HCT116 (cell line): Measurements from ENCODE around the gene BORCS5. TPM values are rescaled to one million over a fixed set of nuclear protein-coding genes. Genes with fewer than 3 reads are reported as not detected.

ENCODE experiments used
- ATAC-seq: fragments of 200-7000 bp; cut with Tn5 transposase; 2 replicates; pipeline ENCODE4 v1.9.1; 2020; ENCODE audit warnings: mild to moderate bottlenecking, moderate library complexity
- BruUV-seq: library from RNA; stranded (reverse); fragments of 400-500 nt; replicated peaks from 2 replicates; lab custom pipeline; 2021; lab: Mats Ljungman, UMichigan
- CTCF ChIA-PET: fragments of 300-600 bp; sonication (Branson Sonifier 250); formaldehyde crosslinking; loops from one replicate; lab custom pipeline; 2021; ENCODE audit warnings: antibody characterized with exemption; lab: Charles Lee
- POLR2A ChIA-PET: fragments of 300-600, 350-600 bp; sonication (Branson Sonifier 250); formaldehyde crosslinking; loops from one replicate; lab custom pipeline; 2021; ENCODE audit warnings: antibody characterized with exemption; lab: Charles Lee
- RAD21 ChIA-PET, 2 experiments: fragments of 300-600 bp; sonication (Branson Sonifier 250); formaldehyde crosslinking; loops; one replicate each; lab custom pipeline; 2023; ENCODE audit warnings: low total read pairs in 2 of 2; ENCODE audit not compliant: uncharacterized antibody in 2 of 2, unreplicated experiment in 2 of 2, low non-redundant PET in 1 of 2; lab: Charles Lee
- DNase-seq: peaks from one replicate; pipeline ENCODE4 v3.0.0-alpha.2; 2010; ENCODE audit warnings: low read depth, low spot score
- H2AFZ ChIP-seq: fragments of 200-600 bp; shearing (Covaris generic), sonication (generic); 2 replicates; pipeline ENCODE4 v1.6.1; 2017; ENCODE audit warnings: low read depth, mixed run types, mixed read lengths, antibody characterized with exemption, low read length; ENCODE audit not compliant: poor library complexity, severe bottlenecking
- H3K27ac ChIP-seq: 2 replicates; pipeline ENCODE4 v1.5.1; 2012; ENCODE audit warnings: low read depth, low read length
- H3K27me3 ChIP-seq: fragments of 200-600 bp; sonication (generic); 2 replicates; pipeline ENCODE4 v1.6.1; 2016; ENCODE audit warnings: mixed run types, low read length, mixed read lengths; ENCODE audit not compliant: insufficient read depth
- H3K36me3 ChIP-seq, 2 experiments: fragments of 200-500 bp in 1 of 2; fragments of 200-600 bp in 1 of 2; sonication (Bioruptor generic) in 1 of 2; sonication (generic) in 1 of 2; 2 replicates each; pipeline versions ENCODE4 v1.5.1 to v1.6.1; 2014 to 2016; ENCODE audit warnings: low read length in 2 of 2, inconsistent platforms in 1 of 2, mixed read lengths in 1 of 2, mixed run types in 1 of 2; ENCODE audit not compliant: insufficient read depth in 2 of 2, control insufficient read depth in 1 of 2
- H3K4me1 ChIP-seq, 2 experiments: fragments of 200-600 bp in 1 of 2; sonication (generic) in 1 of 2; 2 replicates each; pipeline versions ENCODE4 v1.5.1 to v1.6.1; 2012 to 2017; ENCODE audit warnings: low read length in 2 of 2, inconsistent platforms in 1 of 2, mild to moderate bottlenecking in 1 of 2, mixed read lengths in 1 of 2, mixed run types in 1 of 2, moderate library complexity in 1 of 2; ENCODE audit not compliant: insufficient read depth in 2 of 2, control insufficient read depth in 1 of 2
- H3K4me2 ChIP-seq: fragments of 200-600 bp; sonication (generic); 2 replicates; pipeline ENCODE4 v1.6.1; 2017; ENCODE audit warnings: mixed run types, low read length, mixed read lengths
- H3K4me3 ChIP-seq, 2 experiments: fragments of 200-600 bp in 1 of 2; sonication (generic) in 1 of 2; replicated peaks in 1 of 2; 2 replicates each; pipeline ENCODE4 v1.5.1; 2011 to 2016; ENCODE audit warnings: low read length in 2 of 2, control low read depth in 1 of 2, low read depth in 1 of 2, mild to moderate bottlenecking in 1 of 2, mixed read lengths in 1 of 2, mixed run types in 1 of 2
- H3K79me2 ChIP-seq: fragments of 200-600 bp; sonication (generic); 2 replicates; pipeline ENCODE4 v1.6.1; 2017; ENCODE audit warnings: mild to moderate bottlenecking, mixed run types, low read length, moderate library complexity, mixed read lengths; ENCODE audit not compliant: insufficient read depth
- H3K9ac ChIP-seq: fragments of 200-600 bp; sonication (generic); 2 replicates; pipeline ENCODE4 v1.6.1; 2016; ENCODE audit warnings: low read length, mixed read lengths
- H3K9me2 ChIP-seq: fragments of 200-600 bp; sonication (generic), shearing (Covaris generic); 2 replicates; pipeline ENCODE4 v1.6.1; 2017; ENCODE audit warnings: mixed run types, mild to moderate bottlenecking, moderate library complexity; ENCODE audit not compliant: insufficient read depth
- H3K9me3 ChIP-seq, 2 experiments: fragments of 200-500 bp in 1 of 2; fragments of 200-600 bp in 1 of 2; sonication (Bioruptor generic) in 1 of 2; sonication (generic) in 1 of 2; 2 replicates each; pipeline ENCODE4 v1.6.1; 2014 to 2017; ENCODE audit warnings: low read length in 2 of 2, mixed read lengths in 2 of 2, inconsistent platforms in 1 of 2, low read depth in 1 of 2, mild to moderate bottlenecking in 1 of 2, mixed run types in 1 of 2, moderate library complexity in 1 of 2; ENCODE audit not compliant: control insufficient read depth in 1 of 2, insufficient read depth in 1 of 2
- H4K20me1 ChIP-seq: fragments of 200-600 bp; sonication (generic), shearing (Covaris generic); 2 replicates; pipeline ENCODE4 v1.6.1; 2017; ENCODE audit warnings: mixed run types, mild to moderate bottlenecking, moderate library complexity; ENCODE audit not compliant: insufficient read depth
- ATF3 ChIP-seq: IDR thresholded peaks from 2 replicates; pipeline ENCODE4 v1.6.1; 2012
- CEBPB ChIP-seq: IDR thresholded peaks from 2 replicates; pipeline ENCODE4 v1.6.1; 2012; ENCODE audit warnings: low read depth
- EGR1 ChIP-seq: IDR thresholded peaks from 2 replicates; pipeline ENCODE4 v1.6.1; 2012; ENCODE audit warnings: low read depth
- ELF1 ChIP-seq: IDR thresholded peaks from 2 replicates; pipeline ENCODE4 v1.6.1; 2012; ENCODE audit warnings: low read depth, borderline replicate concordance
- FOSL1 ChIP-seq: IDR thresholded peaks from 2 replicates; pipeline ENCODE4 v1.6.1; 2012; ENCODE audit warnings: low read depth
- POLR2AphosphoS5 ChIP-seq: IDR thresholded peaks from 2 replicates; pipeline ENCODE4 v1.6.1; 2011; ENCODE audit warnings: mild to moderate bottlenecking, low read depth, low read length, moderate library complexity
- SP1 ChIP-seq: IDR thresholded peaks from 2 replicates; pipeline ENCODE4 v1.6.1; 2012; ENCODE audit warnings: low read depth
- SRF ChIP-seq: IDR thresholded peaks from 2 replicates; pipeline ENCODE4 v1.6.1; 2012; ENCODE audit warnings: low read depth
- TCF7L2 ChIP-seq: IDR thresholded peaks from 2 replicates; pipeline ENCODE4 v1.7.0; 2011; ENCODE audit warnings: borderline replicate concordance, inconsistent platforms; ENCODE audit not compliant: insufficient read depth, insufficient read length; ENCODE audit errors: extremely low read depth
- ZBTB33 ChIP-seq: IDR thresholded peaks from 2 replicates; pipeline ENCODE4 v1.6.1; 2011; ENCODE audit warnings: mild to moderate bottlenecking, low read length, moderate library complexity; ENCODE audit not compliant: insufficient replicate concordance; ENCODE audit errors: extremely low read depth
- ZNF274 ChIP-seq: fragments of 200-500 bp; sonication (Bioruptor generic); IDR thresholded peaks from 2 replicates; pipeline ENCODE4 v1.6.1; 2014; ENCODE audit warnings: mild to moderate bottlenecking, low read depth, low read length, inconsistent platforms
- intact Hi-C: fragments of 100-400 bp; cut with micrococcal nuclease; formaldehyde crosslinking; loops from 2 replicates; pipeline ENCODE4 v1.10.0; 2022
- total RNA-seq: library from RNA; stranded (reverse); gene quantifications from one replicate; pipeline ENCODE4 v1.2.1, GENCODE V29; 2021; ENCODE audit not compliant: unreplicated experiment

Gene BORCS5
- total RNA-seq, 1 experiment from 2014 or later, result 8.7 TPM

DNA sequence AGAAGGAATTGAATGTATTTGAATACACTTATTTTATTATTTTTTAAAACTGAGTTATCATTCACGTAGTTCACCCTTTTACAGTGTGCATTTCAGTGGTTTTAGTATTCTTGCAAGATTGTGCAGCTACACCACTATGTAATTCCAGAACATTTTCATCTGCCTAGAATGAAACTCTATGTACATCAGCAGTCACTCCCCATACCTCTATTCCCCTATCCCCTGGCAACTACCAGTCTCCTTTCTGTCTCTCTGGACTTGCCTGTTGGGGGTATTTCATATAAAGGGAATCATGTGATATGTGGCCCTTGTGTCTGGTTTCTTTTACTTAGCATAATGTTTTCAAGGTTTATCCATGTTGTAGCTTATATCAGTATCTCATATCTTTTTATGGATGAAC, 96.8 kb downstream of the BORCS5 start:
- ATAC-seq (no peak), DNase-seq (no peak)
- ChIA-PET CTCF (no interaction called here), POLR2A (no interaction called here), RAD21 (no interaction called here)
- no peaks in the 10 kb centered on the region for H3K79me2 ChIP-seq
- no peaks in the 10 kb centered on the region; the same call in 1 of the 2 replicates for H3K9me2 ChIP-seq
- no peak overlapping the region for H3K4me3 ChIP-seq
- H3K36me3 ChIP-seq, result no peaks in the 10 kb centered on the region
- intact Hi-C loops, result no loop called here
- no peaks in the 10 kb centered on the region for H4K20me1 ChIP-seq
- no peak overlapping the region for H2AFZ ChIP-seq
- H3K27me3 ChIP-seq, result no peaks in the 10 kb centered on the region
- H3K4me2 ChIP-seq, result no peak overlapping the region
- no peaks in the 10 kb centered on the region for H3K9me3 ChIP-seq
- no TSS peak for BruUV-seq
- H3K27ac ChIP-seq, result no peak overlapping the region
- H3K4me1 ChIP-seq, result no peaks in the 10 kb centered on the region
- H3K9ac ChIP-seq, result no peak overlapping the region
- TF ChIP-seq ATF3, result no peak
- no peak for TF ChIP-seq SRF
- TF ChIP-seq TCF7L2, result no peak
- no peak for TF ChIP-seq FOSL1
- TF ChIP-seq EGR1, result no peak
- TF ChIP-seq ZBTB33, result no peak
- no peak for TF ChIP-seq CEBPB
- no peak for TF ChIP-seq POLR2AphosphoS5
- no peak for TF ChIP-seq ELF1
- TF ChIP-seq SP1, result no peak
- TF ChIP-seq ZNF274, result no peak
- TF ChIP-seq, all 23 proteins: peak for 0
